Measurements from ENCODE around the gene BAIAP3. TPM values are rescaled to one million over a fixed set of nuclear protein-coding genes. Genes with fewer than 3 reads are reported as not detected.

Gene BAIAP3
- total RNA-seq, 4 donors from 2014 or later: 1.5 to 5.4 (median 2.4) TPM

DNA sequence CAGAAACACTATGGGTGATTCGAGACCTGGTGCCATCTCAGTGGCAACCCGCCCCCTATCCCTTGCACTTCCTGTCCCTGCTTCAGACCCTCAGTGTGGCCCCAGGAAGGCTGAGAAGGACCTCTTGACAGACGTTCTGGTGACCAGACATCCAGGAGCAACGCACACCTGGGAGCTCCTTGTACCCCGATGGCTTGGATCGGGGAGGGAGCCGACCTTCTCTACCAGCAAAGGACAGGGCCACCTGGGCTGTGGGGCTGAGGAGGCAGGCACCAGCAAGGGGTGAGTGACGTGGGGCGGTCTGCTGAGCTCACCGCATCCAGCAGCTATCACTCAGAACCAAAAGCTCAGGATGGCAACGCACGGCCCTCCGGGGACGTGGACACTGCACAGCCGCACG is 53.9 kb downstream of the BAIAP3 start:
- intact Hi-C loops (cut with DNase I; ENCODE audit: low total_unique reads): no loop called here
- no peak for DNase-seq (ENCODE audit: low spot score in 2 of 2)
- TF ChIP-seq POLR2A (IDR thresholded peaks at IDR 0.05): no peak
- TF ChIP-seq, protein P1, sequence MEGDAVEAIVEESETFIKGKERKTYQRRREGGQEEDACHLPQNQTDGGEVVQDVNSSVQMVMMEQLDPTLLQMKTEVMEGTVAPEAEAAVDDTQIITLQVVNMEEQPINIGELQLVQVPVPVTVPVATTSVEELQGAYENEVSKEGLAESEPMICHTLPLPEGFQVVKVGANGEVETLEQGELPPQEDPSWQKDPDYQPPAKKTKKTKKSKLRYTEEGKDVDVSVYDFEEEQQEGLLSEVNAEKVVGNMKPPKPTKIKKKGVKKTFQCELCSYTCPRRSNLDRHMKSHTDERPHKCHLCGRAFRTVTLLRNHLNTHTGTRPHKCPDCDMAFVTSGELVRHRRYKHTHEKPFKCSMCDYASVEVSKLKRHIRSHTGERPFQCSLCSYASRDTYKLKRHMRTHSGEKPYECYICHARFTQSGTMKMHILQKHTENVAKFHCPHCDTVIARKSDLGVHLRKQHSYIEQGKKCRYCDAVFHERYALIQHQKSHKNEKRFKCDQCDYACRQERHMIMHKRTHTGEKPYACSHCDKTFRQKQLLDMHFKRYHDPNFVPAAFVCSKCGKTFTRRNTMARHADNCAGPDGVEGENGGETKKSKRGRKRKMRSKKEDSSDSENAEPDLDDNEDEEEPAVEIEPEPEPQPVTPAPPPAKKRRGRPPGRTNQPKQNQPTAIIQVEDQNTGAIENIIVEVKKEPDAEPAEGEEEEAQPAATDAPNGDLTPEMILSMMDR (IDR thresholded peaks at IDR 0.05): no peak
- no peak overlapping the region for H3K4me3 ChIP-seq (ENCODE audit: low read depth, poor library complexity, severe bottlenecking)
- WGBS, 2 donors: 83 to 91% methylated on average over 13 to 16 of the region's 16 CpGs

DNA sequence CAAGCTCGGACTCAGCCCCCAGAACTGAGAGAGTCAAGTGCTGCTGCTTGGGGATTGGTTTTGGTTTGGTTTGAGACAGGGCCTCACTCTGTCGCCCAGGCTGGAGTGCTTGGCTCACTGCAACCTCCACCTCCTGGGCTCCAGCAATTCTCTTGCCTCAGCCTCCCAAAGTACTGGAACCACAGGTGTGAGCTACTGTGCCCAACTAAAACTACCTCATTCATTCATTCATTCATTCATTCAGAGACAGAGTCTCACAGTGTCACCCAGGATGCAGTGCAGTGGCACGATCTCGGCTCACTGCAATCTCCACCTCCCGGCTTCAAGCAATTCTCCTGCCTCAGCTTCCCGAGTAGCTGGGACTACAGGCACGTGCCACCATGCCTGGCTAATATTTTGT is 56.3 kb downstream of the BAIAP3 start:
- DNase-seq (ENCODE audit: low spot score in 2 of 2): no peak
- WGBS, 2 donors: 95 to 96% methylated on average over 6 to 7 of the region's 7 CpGs
- intact Hi-C loops (cut with DNase I; ENCODE audit: low total_unique reads): no loop called here
- TF ChIP-seq, protein P1 (IDR thresholded peaks at IDR 0.05): no peak
- TF ChIP-seq POLR2A (IDR thresholded peaks at IDR 0.05): no peak
- no peak overlapping the region for H3K4me3 ChIP-seq (ENCODE audit: low read depth, poor library complexity, severe bottlenecking)

DNA sequence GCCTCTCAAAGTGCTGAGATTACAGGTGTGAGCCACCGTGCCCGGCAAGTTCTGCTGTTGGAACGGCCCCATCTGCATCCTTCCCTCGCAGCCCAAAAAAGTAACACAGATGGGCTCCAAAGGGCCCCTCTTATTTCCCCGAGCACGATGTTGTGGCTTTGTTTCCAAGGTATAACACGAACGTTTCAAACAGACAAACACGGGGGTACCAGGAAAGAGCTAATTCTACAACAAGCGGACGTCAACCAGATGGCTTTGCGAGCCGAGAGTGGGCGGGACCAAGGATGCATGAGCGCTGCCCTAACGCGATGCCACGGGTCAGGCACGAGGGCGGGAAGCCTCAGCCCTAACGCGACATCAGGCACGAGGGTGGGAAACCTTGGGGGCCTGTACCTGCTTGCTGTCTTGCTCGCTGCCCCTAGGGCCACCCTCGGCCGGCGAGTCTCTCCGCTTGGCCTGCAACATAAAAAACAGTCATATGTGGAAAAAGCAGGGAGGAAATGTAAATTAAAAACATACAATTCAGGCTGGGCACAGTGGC is 56.9 kb downstream of the BAIAP3 start:
- TF ChIP-seq POLR2A (IDR thresholded peaks at IDR 0.05): no peak
- TF ChIP-seq, protein P1 (IDR thresholded peaks at IDR 0.05): no peak
- no peak overlapping the region for H3K4me3 ChIP-seq (ENCODE audit: low read depth, poor library complexity, severe bottlenecking)
- DNase-seq (ENCODE audit: low spot score in 2 of 2): no peak
- intact Hi-C loops (cut with DNase I; ENCODE audit: low total_unique reads): no loop called here
- 83 to 85% methylated on average over 28 of the region's 28 CpGs for WGBS, 2 donors

DNA sequence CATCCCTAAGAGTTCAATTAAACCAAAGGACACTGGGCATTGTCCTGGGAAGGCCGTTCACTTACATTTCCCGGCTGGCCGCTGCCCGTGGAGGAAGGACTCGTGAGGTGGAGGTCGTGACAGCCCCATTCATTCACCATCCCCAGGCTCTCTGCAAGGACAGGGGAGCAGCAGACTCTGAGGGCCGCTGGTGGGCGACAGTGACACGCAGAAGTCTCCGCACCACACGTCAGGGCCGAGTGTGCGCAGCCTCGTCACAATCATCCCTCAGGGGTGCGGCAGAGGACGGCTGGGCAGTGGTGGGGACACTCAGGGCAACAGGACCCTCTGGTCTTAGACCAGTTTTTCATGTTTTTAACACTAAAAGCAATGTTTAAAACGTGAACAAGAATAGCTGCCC is 59.4 kb downstream of the BAIAP3 start:
- TF ChIP-seq, protein P1 (IDR thresholded peaks at IDR 0.05): no peak
- TF ChIP-seq POLR2A (IDR thresholded peaks at IDR 0.05): no peak
- WGBS, 2 donors: 94 to 95% methylated on average over 17 of the region's 17 CpGs
- intact Hi-C loops (cut with DNase I; ENCODE audit: low total_unique reads): no loop called here
- H3K4me3 ChIP-seq (ENCODE audit: low read depth, poor library complexity, severe bottlenecking): no peak overlapping the region
- DNase-seq (ENCODE audit: low spot score in 2 of 2): no peak

DNA sequence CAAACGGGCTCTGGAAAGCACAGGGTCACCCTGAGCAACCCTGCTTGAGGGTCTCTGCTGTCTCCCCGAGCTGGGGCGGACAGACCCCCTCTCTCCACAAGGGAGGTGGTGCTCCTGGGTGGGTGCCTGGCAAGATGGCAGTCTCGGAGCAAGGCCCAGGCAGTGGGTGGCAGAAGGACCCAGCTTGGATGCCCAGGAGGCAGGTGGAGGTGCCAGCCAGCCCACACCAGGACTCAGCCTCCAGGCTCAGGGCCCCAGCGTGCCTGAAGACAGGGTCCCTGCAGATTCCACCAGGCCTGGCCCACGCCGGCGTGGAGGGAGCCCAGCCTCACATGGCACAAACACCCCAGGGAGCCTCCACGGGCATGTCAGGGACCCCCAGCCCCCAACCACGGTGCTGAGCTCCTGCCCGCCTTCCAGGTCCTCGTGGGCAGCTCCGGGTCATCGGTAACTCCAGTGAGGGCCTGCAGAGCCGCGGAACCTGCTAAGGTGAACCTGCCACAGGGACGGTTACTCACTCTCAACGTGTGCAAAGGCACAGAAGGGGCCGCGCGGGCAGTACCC is 60.2 kb downstream of the BAIAP3 start:
- DNase-seq (ENCODE audit: low spot score in 2 of 2): no peak
- 95 to 96% methylated on average over 16 to 17 of the region's 21 CpGs for WGBS, 2 donors
- intact Hi-C loops (cut with DNase I; ENCODE audit: low total_unique reads): no loop called here
- no peak overlapping the region for H3K4me3 ChIP-seq (ENCODE audit: low read depth, poor library complexity, severe bottlenecking)
- TF ChIP-seq, protein P1 (IDR thresholded peaks at IDR 0.05): no peak
- no peak for TF ChIP-seq POLR2A (IDR thresholded peaks at IDR 0.05)
